ENCODE results near the gene HOXA1.
"Not testable (repeated sequence)": the region's sequence is repeated elsewhere in the genome, so short reads cannot be mapped to it uniquely, and the experiment has no call there.

Gene HOXA1

DNA sequence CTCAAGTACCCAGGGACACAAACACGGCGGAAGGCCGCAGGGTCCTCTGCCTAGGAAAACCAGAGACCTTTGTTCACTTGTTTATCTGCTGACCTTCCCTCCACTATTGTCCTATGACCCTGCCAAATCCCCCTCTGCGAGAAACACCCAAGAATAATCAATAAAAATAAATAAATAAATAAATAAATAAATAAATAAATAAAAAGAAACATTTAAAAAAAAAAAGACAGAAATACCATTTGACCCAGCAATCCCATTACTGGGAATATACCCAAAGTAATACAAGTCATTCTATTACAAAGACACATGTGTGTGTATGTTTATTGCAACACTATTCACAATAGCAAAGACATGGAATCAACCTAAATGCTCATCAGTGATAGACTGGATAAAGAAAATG is 49.8 kb downstream of the HOXA1 start:
- DNase-seq (ENCODE audit: low spot score): not testable (repeated sequence)

GRCh38 chr7:27045066-27045465 is 50.7 kb downstream of the HOXA1 start:
- not testable (repeated sequence) for DNase-seq (ENCODE audit: low spot score)
